Gastrocnemius medialis (tissue), 4 donors: Measurements from ENCODE around the gene PLCB2. TPM values are rescaled to one million over a fixed set of nuclear protein-coding genes. Genes with fewer than 3 reads are reported as not detected.

Source experiments
- ATAC-seq, 2 donors: fragments of 150-250 bp; one replicate each; pipeline ENCODE4 v1.9.1; 2016
- DNase-seq, 2 donors: peaks; one replicate each; pipeline ENCODE4 v3.0.0-alpha.2; 2019
- H3K27ac ChIP-seq, 4 donors: fragments of 200-600 bp; sonication (generic); 1 replicate in 1 of 4; 2 replicates in 3 of 4; pipeline ENCODE4 v1.5.1; 2016 to 2018; ENCODE audit warnings: mild to moderate bottlenecking in 2 of 4, moderate library complexity in 1 of 4
- H3K27me3 ChIP-seq, 3 donors: fragments of 200-600 bp; sonication (generic) in 2 of 3; 1 replicate in 1 of 3; 2 replicates in 2 of 3; pipeline versions ENCODE4 v1.5.1 to v1.6.0; 2016 to 2019; ENCODE audit warnings: mild to moderate bottlenecking in 1 of 3, moderate library complexity in 1 of 3
- H3K36me3 ChIP-seq, 2 donors: fragments of 200-600 bp; sonication (generic) in 1 of 2; one replicate each; pipeline ENCODE4 v1.5.1; 2017 to 2018
- H3K4me1 ChIP-seq, 2 donors: fragments of 200-600 bp; sonication (generic) in 1 of 2; one replicate each; pipeline ENCODE4 v1.5.1; 2016 to 2017; ENCODE audit warnings: mild to moderate bottlenecking in 2 of 2
- H3K4me3 ChIP-seq, 4 donors: fragments of 200-600 bp; sonication (generic) in 3 of 4; 1 replicate in 1 of 4; 2 replicates in 3 of 4; pipeline ENCODE4 v1.5.1; 2016 to 2019; ENCODE audit warnings: mild to moderate bottlenecking in 2 of 4
- H3K9me3 ChIP-seq, 3 donors: fragments of 200-600 bp; sonication (generic) in 2 of 3; 1 replicate in 1 of 3; 2 replicates in 2 of 3; pipeline ENCODE4 v1.5.1; 2016 to 2019
- POLR2A ChIP-seq, 2 donors: fragments of 450-650 bp; IDR thresholded peaks; one replicate each; pipeline ENCODE4 v1.6.1; 2017; ENCODE audit warnings: antibody characterized with exemption in 2 of 2, mild to moderate bottlenecking in 2 of 2, moderate library complexity in 2 of 2
- in situ Hi-C, 4 donors: fragments of 200-750 bp; cut with MboI; loops; one replicate each; pipeline versions ENCODE4 v1.15.0 to v1.8.0; 2017; ENCODE audit warnings: low sequenced_read_pairs in 4 of 4
- intact Hi-C: fragments of 100-400 bp; cut with DNase I; formaldehyde crosslinking; loops from one replicate; pipeline ENCODE4 v1.15.1; 2023; ENCODE audit warnings: low total_unique reads
- total RNA-seq, 4 donors: library from RNA; depleted of rRNA; stranded (reverse); fragments of >200 nt; gene quantifications; one replicate each; pipeline versions ENCODE4 v1.1.0 to v1.2.3, GENCODE V29; 2016
- TF ChIP-seq, protein P1 (sequence below), 5 experiments: fragments of 450-650 bp in 3 of 5; fragments of 200-600 bp in 2 of 5; sonication (generic) in 2 of 5; IDR thresholded peaks in 4 of 5; conservative IDR thresholded peaks in 1 of 5; 1 replicate in 4 of 5; 2 replicates in 1 of 5; pipeline ENCODE4 v1.5.1; 2016 to 2019; ENCODE audit warnings: antibody characterized with exemption in 5 of 5, mild to moderate bottlenecking in 3 of 5, moderate library complexity in 3 of 5

PLCB2 gene, protein sequence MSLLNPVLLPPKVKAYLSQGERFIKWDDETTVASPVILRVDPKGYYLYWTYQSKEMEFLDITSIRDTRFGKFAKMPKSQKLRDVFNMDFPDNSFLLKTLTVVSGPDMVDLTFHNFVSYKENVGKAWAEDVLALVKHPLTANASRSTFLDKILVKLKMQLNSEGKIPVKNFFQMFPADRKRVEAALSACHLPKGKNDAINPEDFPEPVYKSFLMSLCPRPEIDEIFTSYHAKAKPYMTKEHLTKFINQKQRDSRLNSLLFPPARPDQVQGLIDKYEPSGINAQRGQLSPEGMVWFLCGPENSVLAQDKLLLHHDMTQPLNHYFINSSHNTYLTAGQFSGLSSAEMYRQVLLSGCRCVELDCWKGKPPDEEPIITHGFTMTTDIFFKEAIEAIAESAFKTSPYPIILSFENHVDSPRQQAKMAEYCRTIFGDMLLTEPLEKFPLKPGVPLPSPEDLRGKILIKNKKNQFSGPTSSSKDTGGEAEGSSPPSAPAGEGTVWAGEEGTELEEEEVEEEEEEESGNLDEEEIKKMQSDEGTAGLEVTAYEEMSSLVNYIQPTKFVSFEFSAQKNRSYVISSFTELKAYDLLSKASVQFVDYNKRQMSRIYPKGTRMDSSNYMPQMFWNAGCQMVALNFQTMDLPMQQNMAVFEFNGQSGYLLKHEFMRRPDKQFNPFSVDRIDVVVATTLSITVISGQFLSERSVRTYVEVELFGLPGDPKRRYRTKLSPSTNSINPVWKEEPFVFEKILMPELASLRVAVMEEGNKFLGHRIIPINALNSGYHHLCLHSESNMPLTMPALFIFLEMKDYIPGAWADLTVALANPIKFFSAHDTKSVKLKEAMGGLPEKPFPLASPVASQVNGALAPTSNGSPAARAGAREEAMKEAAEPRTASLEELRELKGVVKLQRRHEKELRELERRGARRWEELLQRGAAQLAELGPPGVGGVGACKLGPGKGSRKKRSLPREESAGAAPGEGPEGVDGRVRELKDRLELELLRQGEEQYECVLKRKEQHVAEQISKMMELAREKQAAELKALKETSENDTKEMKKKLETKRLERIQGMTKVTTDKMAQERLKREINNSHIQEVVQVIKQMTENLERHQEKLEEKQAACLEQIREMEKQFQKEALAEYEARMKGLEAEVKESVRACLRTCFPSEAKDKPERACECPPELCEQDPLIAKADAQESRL
- total RNA-seq, result 1 to 10 TPM in 2 of 4 donors, under 1 TPM in 1, not detected in 1; 0.72 to 2.0 (median 1.4) TPM

DNA sequence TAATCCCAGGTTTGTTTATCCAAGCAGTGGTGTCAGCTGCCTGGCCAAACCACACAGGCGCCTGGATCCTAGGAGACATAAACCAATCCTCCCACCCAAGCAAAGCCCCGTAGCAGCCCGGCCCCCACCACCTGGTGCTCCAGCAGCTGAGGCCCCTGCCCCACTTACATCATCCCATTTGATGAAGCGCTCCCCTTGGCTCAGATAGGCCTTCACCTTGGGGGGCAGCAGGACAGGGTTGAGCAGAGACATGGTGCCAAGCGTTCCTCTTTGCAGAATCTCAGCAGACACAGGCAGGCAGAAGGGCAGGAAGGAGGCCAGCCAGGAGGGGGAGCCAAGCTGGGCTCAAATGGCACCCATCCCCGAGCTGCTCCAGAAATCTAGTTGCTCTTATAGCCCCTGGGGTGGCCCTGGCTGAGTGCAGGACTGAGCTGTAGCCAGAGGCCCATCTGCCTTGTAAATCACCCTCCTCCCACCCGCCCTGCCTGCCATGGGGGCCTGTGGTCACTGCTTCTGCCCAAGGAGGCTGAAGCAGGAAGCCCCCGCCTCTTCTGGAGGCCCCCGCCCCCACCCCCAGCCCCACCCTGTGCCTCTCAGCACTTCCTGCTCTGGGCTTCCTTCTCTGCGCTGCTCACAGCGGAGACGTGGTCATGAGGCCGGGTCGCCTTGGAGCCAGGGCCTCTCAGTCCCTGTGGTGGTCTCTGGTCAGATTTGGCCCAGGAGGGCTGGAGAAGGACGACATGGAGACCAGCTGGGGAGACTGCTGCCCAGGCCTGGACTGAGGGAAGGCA, at the start of gene PLCB2:
TSS of gene PLCB2 (minus strand) at position 515 of the 791 bp plus-strand sequence. CDS start at position 252, 263 bp downstream.
- Histone ChIP-seq H3K4me1 (no peaks in the 10 kb centered on the region), H3K9me3 (no peaks in the 10 kb centered on the region), H3K27ac (peak within 1 kb of the TSS in 1 of 4 donors; percentile 25), H3K36me3 (no peaks in the 10 kb centered on the region), H3K4me3 (peak within 1 kb of the TSS in 1 of 4 donors; percentile 27), H3K27me3 (no peaks in the 10 kb centered on the region)
- intact Hi-C loops (no loop called here), in situ Hi-C loops (no loop called here)
- DNase-seq (peak in 1 of 2 donors; percentile 31), ATAC-seq (no peak)
- TF ChIP-seq, protein P1, sequence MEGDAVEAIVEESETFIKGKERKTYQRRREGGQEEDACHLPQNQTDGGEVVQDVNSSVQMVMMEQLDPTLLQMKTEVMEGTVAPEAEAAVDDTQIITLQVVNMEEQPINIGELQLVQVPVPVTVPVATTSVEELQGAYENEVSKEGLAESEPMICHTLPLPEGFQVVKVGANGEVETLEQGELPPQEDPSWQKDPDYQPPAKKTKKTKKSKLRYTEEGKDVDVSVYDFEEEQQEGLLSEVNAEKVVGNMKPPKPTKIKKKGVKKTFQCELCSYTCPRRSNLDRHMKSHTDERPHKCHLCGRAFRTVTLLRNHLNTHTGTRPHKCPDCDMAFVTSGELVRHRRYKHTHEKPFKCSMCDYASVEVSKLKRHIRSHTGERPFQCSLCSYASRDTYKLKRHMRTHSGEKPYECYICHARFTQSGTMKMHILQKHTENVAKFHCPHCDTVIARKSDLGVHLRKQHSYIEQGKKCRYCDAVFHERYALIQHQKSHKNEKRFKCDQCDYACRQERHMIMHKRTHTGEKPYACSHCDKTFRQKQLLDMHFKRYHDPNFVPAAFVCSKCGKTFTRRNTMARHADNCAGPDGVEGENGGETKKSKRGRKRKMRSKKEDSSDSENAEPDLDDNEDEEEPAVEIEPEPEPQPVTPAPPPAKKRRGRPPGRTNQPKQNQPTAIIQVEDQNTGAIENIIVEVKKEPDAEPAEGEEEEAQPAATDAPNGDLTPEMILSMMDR (IDR thresholded peaks at IDR 0.05 in 4 of 5, conservative IDR thresholded peaks at IDR 0.05 in 1 of 5), result no peak
- TF ChIP-seq POLR2A (IDR thresholded peaks at IDR 0.05), result no peak

DNA sequence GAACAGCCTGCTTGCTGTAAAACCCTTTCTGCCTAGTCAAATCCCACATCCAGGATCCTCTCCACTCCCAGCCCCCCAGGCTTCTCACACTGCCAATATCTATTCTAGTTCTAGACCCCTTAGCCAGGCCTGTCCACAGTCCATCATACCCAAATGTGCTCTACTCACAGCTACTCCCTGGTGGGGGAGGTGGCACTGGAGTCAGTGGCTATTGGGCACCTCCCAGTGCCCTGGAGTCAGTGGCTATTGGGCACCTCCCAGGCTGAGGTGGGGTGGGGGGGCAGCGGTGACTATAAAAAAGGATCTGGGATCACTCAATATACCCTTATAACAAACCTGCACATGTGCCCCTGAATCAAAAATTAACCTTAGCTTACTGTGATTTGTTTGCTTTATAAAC, 49.5 kb upstream of the PLCB2 start:
- DNase-seq (no peak), ATAC-seq (no peak)
- Histone ChIP-seq H3K27ac (no peak overlapping the region), H3K4me1 (peaks cover 16 to 28% of the 10 kb centered on the region in 2 donors), H3K9me3 (no peaks in the 10 kb centered on the region), H3K36me3 (no peaks in the 10 kb centered on the region), H3K27me3 (no peaks in the 10 kb centered on the region), H3K4me3 (peak overlapping the region in 1 of 4 donors; percentile 58)
- no peak for TF ChIP-seq POLR2A (IDR thresholded peaks at IDR 0.05)
- TF ChIP-seq, protein P1 (IDR thresholded peaks at IDR 0.05 in 4 of 5, conservative IDR thresholded peaks at IDR 0.05 in 1 of 5), result no peak
- in situ Hi-C loops, result no loop called here
- intact Hi-C loops, result no loop called here

DNA sequence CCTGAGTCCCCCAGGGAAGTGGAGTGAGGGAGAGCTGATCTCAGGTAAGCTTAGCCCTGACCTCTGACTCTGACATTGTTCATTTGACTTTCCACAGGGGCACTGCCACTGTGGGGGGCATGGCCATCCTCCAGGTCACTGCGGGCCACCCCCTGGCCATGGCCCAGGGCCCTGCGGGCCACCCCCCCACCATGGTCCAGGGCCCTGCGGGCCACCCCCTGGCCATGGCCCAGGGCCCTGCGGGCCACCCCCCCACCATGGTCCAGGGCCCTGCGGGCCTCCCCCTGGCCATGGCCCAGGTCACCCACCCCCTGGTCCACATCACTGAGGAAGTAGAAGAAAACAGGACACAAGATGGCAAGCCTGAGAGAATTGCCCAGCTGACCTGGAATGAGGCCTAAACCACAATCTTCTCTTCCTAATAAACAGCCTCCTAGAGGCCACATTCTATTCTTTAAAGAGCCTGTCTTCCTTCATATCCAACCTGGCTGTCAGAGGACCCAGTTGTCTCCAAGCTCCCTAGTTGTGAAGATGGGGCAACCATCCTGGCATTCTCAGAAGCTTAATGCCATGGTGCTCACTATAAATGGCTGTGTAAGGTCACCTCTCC, 48.3 kb upstream of the PLCB2 start:
- Histone ChIP-seq H3K27me3 (no peaks in the 10 kb centered on the region), H3K4me3 (no peak overlapping the region), H3K27ac (no peak overlapping the region), H3K4me1 (peaks cover 16 to 28% of the 10 kb centered on the region in 2 donors), H3K9me3 (no peaks in the 10 kb centered on the region), H3K36me3 (no peaks in the 10 kb centered on the region)
- TF ChIP-seq, protein P1 (IDR thresholded peaks at IDR 0.05 in 4 of 5, conservative IDR thresholded peaks at IDR 0.05 in 1 of 5), result no peak
- TF ChIP-seq POLR2A (IDR thresholded peaks at IDR 0.05), result no peak
- intact Hi-C loops (no loop called here), in situ Hi-C loops (no loop called here)
- no peak for ATAC-seq
- no peak for DNase-seq
